ENCODE measurements around the gene CD99.

DNA sequence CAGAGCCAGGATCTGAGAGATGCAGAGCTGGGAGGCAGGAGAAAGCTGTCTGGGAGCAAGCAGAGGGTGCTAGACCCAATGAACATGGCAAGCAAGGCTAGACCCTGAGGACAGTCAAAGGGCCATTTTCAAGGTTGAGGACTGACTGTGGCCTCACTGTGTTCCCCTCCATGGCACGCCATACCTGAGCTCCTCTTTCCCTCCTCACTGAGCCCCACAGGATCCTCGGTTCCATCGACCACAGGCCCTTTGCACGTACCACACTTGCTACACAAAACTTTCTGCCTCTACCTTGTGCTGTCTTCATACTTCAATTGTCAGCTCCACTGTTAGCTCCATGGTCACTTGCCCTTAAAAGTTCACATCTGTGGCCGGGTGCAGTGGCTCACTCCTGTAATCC is 45.5 kb upstream of the CD99 start:
- TF ChIP-seq, protein P1, sequence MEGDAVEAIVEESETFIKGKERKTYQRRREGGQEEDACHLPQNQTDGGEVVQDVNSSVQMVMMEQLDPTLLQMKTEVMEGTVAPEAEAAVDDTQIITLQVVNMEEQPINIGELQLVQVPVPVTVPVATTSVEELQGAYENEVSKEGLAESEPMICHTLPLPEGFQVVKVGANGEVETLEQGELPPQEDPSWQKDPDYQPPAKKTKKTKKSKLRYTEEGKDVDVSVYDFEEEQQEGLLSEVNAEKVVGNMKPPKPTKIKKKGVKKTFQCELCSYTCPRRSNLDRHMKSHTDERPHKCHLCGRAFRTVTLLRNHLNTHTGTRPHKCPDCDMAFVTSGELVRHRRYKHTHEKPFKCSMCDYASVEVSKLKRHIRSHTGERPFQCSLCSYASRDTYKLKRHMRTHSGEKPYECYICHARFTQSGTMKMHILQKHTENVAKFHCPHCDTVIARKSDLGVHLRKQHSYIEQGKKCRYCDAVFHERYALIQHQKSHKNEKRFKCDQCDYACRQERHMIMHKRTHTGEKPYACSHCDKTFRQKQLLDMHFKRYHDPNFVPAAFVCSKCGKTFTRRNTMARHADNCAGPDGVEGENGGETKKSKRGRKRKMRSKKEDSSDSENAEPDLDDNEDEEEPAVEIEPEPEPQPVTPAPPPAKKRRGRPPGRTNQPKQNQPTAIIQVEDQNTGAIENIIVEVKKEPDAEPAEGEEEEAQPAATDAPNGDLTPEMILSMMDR (IDR thresholded peaks at IDR 0.05) = no peak
- no peak for TF ChIP-seq POLR2A (IDR thresholded peaks at IDR 0.05)
